ENCODE data around the gene PTEN. TPM values are rescaled to one million over a fixed set of nuclear protein-coding genes. Genes with fewer than 3 reads are reported as not detected.

The PTEN gene
- total RNA-seq, 1 experiment from 2014 or later, result 66.0 TPM

DNA sequence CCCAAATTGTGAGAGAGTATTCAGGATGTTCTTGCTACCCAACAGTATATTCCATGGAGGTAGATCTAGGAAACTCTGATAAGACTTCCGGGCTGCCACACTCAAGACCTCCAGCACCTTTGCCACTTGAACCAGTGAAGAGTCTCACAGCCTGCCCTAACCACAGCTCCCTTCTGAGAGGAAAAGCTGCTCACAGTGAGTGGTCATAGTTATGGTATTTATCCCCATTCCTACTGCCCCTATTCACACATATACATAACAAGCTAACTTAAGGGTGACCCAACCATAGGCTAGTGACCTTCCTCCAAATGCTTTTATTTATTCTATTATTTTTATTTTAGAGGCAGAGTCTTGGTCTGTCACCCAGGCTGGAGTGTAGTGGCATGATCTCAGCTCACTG is 156.3 kb downstream of the PTEN start:
- ChIA-PET POLR2A (ENCODE audit: low non-redundant PET) (no interaction called here), CTCF (no interaction called here)
- Histone ChIP-seq H3K4me1 (ENCODE audit: insufficient read depth, low read length, poor library complexity, severe bottlenecking) (no peaks in the 10 kb centered on the region), H3K4me3 (ENCODE audit: low read depth, low read length, poor library complexity, severe bottlenecking) (no peak overlapping the region), H3K27ac (ENCODE audit: low read depth, low read length, poor library complexity, severe bottlenecking) (no peak overlapping the region), H3K36me3 (ENCODE audit: insufficient read depth, low read length, poor library complexity, severe bottlenecking) (no peaks in the 10 kb centered on the region), H3K9me3 (ENCODE audit: low read depth, low read length, poor library complexity, severe bottlenecking) (no peaks in the 10 kb centered on the region), H3K27me3 (replicated peaks; ENCODE audit: insufficient read depth, low read depth, low read length, poor library complexity) (no peaks in the 10 kb centered on the region)
- DNase-seq (ENCODE audit: low spot score), result no peak
- BruUV-seq (replicated peaks), result no TSS peak
- TF ChIP-seq EZH2 (IDR thresholded peaks at IDR 0.05; ENCODE audit: borderline replicate concordance, low read depth, low read length, poor library complexity, severe bottlenecking), result no peak
- no peak for TF ChIP-seq CTCF (conservative IDR thresholded peaks at IDR 0.05; ENCODE audit: low read depth, low read length)
- intact Hi-C loops (cut with micrococcal nuclease; ENCODE audit: unreplicated experiment), result no loop called here

Other genes starting within 250 kb of the PTEN start
- 10.2 and 14.0 TPM in 2 replicates for gene PAPSS2, start 203.7 kb upstream of the PTEN start, total RNA-seq (2021)
- gene ATAD1, start 45.4 kb upstream of the PTEN start, total RNA-seq (2021), result 48.6 and 51.6 TPM in 2 replicates
- 0.32 and 0.37 TPM in 2 replicates for gene KLLN, start 92 bp upstream of the PTEN start, total RNA-seq (2021)

Measured in A673 (cell line).